Stimulated activated CD8-positive, alpha-beta memory T cell treated with anti-CD3 and anti-CD28 coated beads, Interleukin-2, amount 100 ng/mL, for 1 hour (primary cell): ENCODE results near the gene PCNX2.
"Not testable (repeated sequence)": the region's sequence is repeated elsewhere in the genome, so short reads cannot be mapped to it uniquely, and the experiment has no call there.

ENCODE experiments used
- DNase-seq, 2 donors: peaks; one replicate each; pipeline ENCODE4 v3.0.0-alpha.2; 2020; ENCODE audit warnings: low read depth in 2 of 2

PCNX2 gene

GRCh38 chr1:233012021-233012420 is 283.5 kb downstream of the PCNX2 start:
- DNase-seq = no peak

- DNase-seq = no peak
These were observed 285.4 kb downstream of the PCNX2 start for GRCh38 chr1:233010146-233010545.

DNA sequence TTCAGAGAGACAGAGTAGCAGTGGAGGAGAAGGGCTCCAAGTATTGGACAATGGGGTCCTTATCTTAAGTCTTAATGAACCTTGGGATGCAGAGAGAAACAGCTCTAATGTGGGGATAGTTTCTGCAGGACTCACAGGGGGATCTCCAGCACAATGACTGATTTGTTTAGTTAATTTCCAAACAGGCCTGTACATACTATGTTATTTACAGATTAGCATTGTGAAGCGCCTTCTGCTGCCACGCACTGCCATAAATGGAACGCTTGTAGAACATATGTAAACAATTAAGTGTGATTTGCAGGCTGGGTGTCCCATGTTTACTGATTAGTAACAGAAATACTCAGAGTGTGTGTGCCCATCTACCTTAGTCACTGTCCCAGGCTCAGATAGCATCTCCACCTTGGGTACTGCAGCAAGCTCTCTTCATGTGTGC is 289.0 kb downstream of the PCNX2 start:
- no peak for DNase-seq

DNA sequence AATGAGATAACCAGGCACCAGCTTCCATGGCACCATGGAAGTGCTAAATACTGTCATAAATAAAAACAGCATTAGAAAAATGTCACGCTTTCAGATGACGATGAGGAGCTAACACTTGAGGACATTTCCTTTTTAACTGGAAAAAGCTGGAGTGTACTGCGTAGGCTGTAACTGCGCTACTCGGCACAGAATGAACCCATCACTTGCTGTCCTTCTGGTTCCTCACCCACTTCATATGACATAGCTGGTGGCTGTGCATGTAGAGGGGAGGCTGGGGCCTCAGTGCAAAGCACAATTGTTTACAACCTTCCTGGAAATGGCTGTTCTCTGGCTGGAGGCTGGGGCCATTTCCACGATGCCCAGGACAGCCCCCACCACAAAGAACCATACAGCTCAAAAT is 289.4 kb downstream of the PCNX2 start:
- DNase-seq = no peak

DNA sequence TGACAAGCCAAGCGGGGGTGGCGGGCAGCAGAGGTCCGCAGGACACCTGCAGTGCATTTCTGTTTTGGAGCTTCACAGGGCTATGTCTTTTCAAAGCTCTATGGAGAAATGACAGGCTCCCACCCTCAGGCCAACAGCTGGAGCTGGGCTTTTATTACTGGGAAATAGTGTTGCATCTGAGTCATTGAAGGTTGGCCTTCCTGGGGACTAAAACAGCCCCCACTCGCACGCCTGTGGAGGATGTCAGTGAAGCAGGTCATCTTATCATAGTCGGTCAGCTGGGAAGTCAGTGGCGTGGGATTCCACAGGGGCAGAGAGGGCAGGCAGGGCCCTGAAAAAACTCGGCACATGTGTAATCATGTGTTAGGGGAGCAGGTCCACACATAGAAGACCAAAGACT is 289.8 kb downstream of the PCNX2 start:
- no peak for DNase-seq

DNA sequence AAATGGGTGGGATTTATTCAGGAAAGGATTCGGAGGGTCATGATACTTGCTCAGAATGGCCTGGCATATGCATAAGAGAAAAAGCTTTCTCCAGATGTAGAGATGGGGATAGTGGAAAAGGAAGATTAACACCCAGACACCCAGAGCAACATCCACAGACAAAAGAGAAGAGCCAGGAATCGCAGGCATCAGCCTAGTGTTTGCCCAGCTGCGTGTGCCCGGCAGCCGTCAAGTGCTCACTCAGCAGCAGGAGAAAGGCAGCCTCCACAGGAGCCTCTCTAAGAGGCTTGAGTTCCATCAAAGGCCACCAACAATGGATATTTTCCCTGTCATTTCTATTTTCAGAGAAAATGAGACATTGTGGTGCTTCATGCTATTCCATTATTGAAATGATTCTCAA is 290.4 kb downstream of the PCNX2 start:
- DNase-seq = no peak

DNA sequence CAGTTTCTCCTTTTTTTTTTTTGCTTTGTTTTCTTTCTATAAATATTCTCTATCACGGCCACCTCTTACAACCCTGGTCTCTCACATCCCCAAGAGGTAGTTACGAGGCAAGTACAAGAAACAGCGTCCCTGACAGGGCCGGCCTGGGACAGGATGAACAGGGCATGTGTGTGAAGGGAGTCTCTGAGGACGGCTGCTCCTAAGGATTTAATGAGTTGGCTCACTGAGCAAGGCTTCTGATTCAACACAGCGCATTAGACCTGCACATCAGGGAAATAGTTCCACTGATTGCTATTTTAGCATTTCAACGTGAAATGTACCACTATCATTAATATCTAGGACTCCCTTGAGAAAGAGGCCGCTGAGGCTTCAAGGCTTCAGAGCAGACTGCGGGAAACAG is 291.1 kb downstream of the PCNX2 start:
- no peak for DNase-seq

GRCh38 chr1:233003638-233004037 is 291.9 kb downstream of the PCNX2 start:
- not testable (repeated sequence) for DNase-seq

DNA sequence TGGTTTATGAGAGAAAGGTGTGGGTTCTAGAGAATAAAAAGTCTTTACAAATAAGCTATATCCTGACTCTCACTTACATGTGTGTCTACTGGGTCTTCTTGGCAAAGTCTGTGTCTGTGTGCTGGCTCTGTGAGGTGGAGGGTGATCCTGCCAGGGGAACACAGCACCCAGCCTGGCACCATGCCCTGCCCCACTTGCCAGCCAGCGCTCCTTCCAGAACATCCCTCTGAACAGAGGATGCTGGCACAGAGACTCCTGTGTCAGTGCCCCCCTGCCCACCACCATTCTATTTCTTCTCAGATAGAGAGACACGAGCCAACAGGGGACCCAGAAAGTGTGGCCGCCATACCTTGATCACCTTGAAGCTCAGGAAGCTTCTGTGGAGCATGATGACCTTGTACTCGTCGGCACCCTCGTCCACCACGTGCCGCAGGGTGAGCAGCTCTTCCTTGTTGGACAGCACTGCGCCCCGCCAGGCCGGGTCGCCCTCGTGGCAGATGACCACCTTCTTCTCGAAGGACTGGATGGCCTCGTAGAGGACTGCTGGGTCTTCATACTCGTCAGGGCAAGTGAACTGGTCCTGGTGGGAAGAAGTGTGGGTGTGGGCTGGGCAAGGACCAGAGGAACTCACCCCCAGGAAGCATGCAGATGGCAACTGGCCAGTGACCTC is 295.4 kb downstream of the PCNX2 start:
- DNase-seq = no peak

- DNase-seq = no peak
These were observed 296.9 kb downstream of the PCNX2 start for GRCh38 chr1:232998646-232999045.

DNA sequence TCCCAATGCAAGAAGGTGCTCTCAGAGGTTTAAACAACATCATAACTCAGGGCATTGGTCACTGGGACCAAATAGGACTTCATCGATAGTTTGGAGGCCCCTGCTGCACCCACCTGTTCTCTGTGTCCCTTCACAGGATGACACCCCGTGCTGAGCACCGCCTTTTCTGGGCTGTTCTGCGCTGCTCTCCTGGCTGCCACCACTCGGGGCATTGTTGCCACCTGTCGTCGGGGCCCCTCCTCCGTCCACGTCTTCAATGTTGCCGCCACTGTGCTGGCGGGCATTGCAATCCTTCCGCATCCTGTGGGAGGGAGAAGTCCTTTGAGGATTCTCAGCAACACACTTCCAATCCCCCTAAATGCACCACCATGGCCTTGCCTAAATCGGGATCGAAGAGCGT is 297.4 kb downstream of the PCNX2 start:
- DNase-seq = no peak

DNA sequence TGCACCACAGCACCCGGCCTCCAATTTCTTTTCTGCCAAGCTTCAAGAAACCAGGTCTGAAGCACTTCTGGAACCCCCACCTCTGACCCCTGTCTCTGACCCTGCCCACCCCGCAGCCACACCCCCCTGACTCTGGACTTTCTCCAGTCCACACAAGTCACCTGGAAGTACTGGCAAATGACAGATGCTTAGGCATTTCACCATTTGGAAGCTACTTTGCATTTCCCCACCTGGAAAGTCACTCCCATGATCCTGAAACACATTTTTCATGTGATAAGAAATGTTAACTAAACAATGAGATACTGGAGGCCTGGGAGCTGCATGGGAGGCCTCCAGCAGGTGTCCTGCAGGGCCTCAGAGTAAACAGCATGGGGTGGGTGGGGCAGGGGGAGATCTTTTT is 299.4 kb downstream of the PCNX2 start:
- no peak for DNase-seq

- no peak for DNase-seq
These were observed 300.3 kb downstream of the PCNX2 start for GRCh38 chr1:232995189-232995588.

- no peak for DNase-seq
These were observed 302.0 kb downstream of the PCNX2 start for GRCh38 chr1:232993555-232993954.

- DNase-seq = no peak
These were observed 303.3 kb downstream of the PCNX2 start for GRCh38 chr1:232992227-232992626.

DNA sequence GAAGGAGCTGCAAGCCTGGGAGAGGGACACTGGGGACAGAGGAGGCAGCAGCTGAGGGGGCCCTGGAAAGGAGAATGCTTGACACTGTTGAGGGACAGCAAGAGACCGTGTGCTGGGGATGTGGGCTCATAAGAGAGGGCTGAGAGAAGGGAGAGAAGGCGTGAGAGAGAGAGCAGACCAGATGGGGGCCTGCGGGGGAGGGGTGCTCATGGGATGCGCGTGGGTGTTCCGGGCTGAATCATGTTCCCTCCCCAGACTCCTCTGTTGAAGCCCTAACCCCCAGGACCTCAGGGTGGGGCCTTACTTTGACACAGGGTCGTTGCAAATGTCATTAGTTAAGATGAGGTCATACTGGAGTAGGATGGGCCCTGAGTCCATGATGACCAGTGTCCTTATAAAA is 304.3 kb downstream of the PCNX2 start:
- no peak for DNase-seq

DNA sequence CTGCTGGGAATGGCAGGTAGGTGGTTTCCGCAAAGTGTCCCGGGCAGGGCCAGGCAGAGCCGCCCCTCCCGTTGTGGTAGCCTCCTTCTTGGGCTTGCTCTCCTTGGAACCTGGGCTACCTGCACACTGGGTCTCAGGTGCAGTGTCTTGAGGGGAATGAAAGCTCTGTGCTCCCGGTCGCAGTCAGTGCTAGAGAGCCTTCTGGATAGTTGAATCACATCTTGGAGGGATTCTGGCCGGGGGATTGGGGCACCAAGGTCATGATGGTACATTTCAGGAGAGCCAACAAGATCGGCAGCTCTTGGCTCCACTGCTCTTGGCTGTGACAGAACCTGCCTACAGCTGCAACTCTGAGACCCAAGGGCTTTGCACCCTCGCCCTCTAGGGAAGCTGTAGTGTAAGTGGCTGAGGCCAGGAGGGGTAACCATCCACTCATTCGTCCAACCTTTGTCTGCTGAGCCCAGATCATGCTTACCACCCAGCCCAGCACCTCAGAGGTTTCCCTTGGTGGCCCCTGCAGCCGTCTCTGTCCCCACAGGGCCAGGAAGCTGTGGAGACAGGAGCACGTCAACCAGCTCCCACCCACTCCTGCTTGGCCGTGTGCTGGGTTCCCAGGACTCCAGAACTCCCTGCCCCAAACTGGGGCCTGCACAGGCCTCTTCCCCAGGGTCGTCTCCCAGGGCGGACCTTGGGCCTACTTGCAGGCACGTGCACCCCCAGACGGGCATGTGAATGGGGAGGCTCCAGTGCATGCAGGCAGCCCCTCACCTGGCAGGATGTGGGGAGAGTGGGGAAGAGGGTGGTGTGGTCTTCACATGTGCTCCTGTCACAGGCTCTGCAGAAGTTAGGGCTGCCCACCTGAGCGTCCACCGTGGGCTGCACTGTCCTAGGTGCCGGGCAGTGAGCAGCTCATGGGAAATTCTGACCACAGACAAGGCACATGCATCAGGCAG is 305.1 kb downstream of the PCNX2 start:
- no peak for DNase-seq

- DNase-seq = no peak
These were observed 306.9 kb downstream of the PCNX2 start for GRCh38 chr1:232988572-232989040.

- no peak for DNase-seq
These were observed 307.8 kb downstream of the PCNX2 start for GRCh38 chr1:232987774-232988140.

- no peak for DNase-seq
These were observed 308.3 kb downstream of the PCNX2 start for GRCh38 chr1:232987046-232987773.

DNA sequence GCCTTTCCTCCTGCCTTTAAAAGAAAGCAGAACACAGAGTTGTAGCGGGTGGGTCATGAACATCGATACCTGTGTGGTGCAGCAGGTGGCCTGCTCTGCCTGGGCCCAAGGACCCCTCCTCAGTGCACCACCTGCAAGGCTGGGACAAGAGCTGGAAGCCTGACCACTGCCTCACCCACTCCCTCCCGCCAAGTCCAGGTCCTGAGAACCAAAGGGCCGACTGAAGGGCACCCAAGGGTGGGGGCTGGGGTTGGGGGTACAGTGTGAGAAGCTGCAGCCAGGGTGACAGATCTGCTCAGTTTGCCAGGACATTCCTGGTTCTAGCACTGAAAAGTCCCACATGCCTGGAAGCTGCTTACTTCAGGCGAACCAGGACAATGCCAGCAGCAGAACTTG is 309.0 kb downstream of the PCNX2 start:
- no peak for DNase-seq

GRCh38 chr1:232985882-232986526 is 309.5 kb downstream of the PCNX2 start:
- no peak for DNase-seq
